Dedifferentiated amniotic fluid mesenchymal stem cell (primary cell): ENCODE data around the gene NOA1.

Experiments used
- DNase-seq: peaks from one replicate; pipeline ENCODE4 v3.0.0-alpha.2; 2016; ENCODE audit errors: extremely low spot score

NOA1 gene

DNA sequence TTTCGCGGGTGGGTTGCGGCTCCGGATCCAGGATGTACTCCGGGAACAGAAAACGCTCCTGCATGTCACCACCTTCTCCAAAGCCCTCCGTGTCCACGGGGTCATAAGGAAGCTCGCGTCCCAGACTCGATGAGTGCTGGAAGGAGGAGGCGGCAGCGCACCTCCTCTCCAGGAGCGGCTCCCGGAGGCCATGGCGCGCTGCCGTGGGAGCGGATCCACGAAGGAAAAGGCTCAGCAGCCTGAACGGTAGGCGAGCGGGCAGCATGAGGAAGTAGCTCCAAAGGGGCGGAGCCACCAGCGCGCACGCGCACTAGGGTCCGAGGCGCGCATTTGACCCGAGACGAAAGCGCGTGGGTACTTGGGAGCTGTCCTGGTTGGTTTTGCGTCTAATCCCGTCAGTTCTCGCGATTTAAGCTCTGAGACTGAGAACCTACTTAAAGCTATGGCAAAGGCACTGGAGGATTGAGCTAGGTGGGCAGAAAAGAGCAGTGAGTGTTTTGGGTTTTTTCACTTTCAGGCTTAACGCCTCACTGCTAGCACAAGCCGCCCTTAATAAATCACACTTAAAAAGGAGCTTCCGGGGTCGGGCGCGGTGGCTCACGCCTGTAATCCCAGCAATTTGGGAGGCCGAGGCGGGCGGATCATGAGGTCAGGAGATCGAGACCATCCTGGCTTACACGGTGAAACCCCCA is at the start of gene NOA1:
TSS of gene NOA1 (minus strand) at position 286 of the 692 bp plus-strand sequence. CDS start at position 265, 21 bp downstream.
- DNase-seq, result peak; percentile 99

GRCh38 chr4:57023104-57023503 is 45.7 kb upstream of the NOA1 start:
- peak; percentile 91 for DNase-seq

GRCh38 chr4:57020467-57021101 is 43.2 kb upstream of the NOA1 start:
- peak; percentile 64 for DNase-seq

DNA sequence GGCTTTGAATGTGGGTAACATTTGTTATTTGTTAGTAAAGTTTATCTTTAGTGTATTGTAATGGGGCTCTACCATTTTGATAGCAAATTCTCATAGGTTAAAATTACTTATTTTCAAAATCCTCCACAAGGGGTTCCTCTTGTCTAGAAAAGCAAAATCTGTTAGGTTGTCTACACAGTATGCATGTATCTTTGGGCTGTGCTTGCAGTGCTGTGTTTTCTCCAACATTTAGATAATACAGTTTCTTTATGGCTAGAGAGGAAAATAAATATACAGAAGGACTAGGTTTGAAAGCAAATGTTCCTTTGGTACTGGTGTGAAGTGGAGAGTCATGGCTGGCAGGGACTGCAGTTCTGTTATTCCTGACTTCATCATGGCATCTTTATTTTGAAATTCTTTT is 41.6 kb upstream of the NOA1 start:
- DNase-seq, result no peak

GRCh38 chr4:57013543-57014120 is 36.2 kb upstream of the NOA1 start:
- DNase-seq, result peak; percentile 20

DNA sequence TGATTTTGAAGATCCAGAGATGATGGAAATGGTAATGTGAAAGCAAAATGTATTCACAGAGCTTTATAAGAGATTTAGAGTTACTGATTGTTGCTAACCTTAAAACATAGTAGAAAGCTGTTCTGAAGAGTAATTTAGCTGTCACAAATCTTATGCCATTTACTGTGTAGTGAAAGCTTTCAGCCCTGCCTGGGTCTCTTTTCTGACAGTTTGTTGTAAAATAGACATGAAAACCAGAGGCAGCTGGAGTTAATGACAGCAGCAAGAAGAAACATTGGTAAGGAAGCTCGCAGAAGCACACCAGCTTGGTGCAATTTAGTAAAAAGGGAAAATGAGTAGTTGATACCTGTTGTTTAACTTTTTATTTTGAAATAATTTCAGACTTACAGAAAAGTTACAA is 22.3 kb upstream of the NOA1 start:
- no peak for DNase-seq

- DNase-seq, result peak; percentile 67
Measured at GRCh38 chr4:56995525-56995924, 18.1 kb upstream of the NOA1 start.

DNA sequence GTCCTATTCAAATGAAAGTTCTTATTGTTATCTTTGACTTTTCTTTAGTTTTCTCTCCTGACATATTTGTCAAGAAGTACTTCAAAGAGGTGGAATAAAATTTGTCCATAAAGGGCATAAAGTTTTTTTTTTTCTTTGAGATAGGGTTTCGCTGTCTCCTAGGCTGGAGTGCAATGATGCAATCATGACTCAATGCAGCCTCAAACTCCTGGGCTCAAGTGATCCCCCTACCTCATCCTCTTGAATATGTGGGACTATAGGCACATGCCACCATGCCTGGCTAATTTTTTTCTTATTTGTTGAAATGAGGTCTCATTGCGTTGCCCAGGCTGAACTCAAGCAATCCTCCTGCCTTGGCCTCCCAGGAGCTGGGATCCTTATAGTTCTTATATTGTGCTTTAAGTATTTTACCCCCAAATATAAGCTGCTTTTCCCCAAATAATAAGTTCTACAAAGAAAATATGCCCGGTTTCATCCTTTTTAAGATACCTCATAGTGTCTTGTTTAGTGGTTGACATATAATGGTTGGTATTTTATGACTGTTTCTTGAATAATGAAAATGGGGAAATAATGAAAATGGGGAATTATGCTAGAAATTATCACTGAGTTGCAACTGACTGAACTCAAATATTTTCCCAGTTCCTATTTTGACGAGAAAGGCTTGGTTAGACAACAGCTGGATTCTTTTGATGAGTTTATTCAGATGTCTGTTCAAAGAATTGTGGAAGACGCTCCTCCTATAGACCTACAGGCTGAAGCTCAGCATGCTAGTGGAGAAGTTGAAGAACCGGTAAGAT is 12.9 kb upstream of the NOA1 start:
- peak; percentile 36 for DNase-seq

DNA sequence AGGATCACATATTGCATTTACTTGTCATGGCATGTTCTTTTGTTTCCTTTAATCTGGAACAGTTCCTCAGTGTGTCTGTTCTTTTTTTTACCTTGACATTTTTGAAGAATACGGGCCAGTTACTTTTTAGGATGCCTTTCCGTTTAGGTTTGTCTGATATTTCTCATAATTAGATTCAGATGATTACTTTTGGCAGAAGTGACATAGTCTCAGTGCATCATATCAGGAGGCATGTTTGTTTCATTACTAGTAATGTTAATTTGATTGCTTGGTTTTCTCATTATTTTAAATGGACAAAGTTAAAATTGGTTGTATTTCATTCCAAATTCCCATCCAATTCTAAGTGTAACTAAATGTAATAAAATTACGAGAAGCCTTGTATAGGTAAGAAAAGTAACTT is 9.5 kb upstream of the NOA1 start:
- no peak for DNase-seq

DNA sequence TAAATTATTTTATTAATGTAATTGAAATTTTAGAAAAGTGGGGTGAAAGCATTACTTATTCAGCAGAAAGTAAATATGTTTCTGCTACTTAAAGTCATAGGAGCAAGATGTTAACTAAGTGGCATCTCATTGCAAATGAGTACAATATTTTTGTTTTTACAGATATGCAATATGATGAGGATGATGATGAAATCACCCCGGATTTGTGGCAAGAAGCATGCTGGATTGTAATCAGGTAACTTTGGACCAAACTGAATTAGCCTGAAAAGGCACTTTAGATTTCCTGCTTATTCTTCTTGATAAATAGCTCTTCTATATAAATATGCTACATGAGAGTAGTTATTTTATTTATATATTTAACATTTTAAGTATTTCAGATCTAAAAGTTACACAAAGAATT is 8.8 kb upstream of the NOA1 start:
- no peak for DNase-seq

- DNase-seq, result no peak
Measured at GRCh38 chr4:56981795-56982201, 4.4 kb upstream of the NOA1 start.

GRCh38 chr4:56979421-56980072 is 2.1 kb upstream of the NOA1 start:
- DNase-seq, result no peak

GRCh38 chr4:56978750-56979303 is 1.4 kb upstream of the NOA1 start, which contains the start of gene POLR2B:
POLR2B (plus strand) TSS chr4:56978896; CDS start chr4:56978986, 90 bp downstream.
- peak; percentile 90 for DNase-seq

GRCh38 chr4:56976837-56977320 is 527 bp downstream of the NOA1 start:
- no peak for DNase-seq

GRCh38 chr4:56976283-56976836 is 1.0 kb downstream of the NOA1 start:
- no peak for DNase-seq

DNA sequence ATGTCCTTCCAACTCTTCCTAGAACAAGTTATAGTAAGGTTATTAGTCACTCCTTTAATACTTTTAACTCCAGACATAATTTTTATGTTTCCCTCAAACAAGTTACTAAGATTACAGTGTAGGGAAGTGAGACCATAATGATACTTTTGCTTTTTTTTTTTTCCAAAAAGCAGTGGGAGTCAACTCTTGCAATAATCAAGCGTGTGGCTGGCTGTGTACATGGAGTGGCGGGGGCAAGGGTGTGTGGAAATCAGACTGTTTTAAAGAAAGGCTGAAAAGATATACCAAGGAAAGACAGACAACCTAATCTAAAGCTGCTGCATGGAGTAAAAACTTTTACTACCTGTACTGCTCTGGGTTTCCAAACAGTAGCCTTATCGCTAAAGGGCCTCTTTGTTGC is 4.1 kb downstream of the NOA1 start:
- no peak for DNase-seq

DNA sequence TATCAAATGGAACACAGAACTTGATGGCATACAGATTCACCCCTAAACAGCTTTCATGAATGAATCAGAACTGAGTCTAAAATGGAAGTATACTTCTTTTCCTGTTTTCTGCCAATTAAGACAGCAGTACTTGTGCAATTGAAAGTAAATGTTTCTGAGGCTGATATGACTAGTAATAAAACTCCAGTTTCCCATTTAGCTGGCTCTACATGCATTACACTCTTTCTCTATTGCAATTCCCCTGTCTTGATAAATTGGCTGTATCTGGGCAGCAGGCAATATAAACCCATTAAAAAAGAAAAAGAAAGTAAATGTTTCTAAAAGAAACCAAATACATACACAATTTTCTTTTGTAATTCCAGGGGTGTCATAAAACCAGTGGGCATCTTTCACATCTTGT is 4.6 kb downstream of the NOA1 start:
- DNase-seq, result no peak

DNA sequence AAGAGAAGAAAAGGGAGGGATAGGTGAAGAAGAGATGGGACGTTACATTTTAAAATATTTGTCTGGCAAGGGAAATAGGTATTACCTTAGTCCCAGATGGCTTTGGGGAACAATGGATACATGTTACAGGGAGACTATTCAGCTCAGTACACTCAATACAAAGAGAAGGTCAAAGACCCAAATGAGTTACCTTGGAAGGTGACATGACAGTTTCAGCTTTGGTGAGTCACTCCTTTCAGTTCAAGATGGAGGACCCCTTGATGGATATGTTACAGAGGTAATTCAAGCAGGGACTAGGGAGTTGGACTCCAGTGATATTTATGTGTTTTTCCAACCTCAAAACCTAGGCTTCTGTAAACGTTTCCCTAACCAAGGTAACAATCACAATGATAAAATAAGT is 5.0 kb downstream of the NOA1 start:
- DNase-seq, result no peak

DNA sequence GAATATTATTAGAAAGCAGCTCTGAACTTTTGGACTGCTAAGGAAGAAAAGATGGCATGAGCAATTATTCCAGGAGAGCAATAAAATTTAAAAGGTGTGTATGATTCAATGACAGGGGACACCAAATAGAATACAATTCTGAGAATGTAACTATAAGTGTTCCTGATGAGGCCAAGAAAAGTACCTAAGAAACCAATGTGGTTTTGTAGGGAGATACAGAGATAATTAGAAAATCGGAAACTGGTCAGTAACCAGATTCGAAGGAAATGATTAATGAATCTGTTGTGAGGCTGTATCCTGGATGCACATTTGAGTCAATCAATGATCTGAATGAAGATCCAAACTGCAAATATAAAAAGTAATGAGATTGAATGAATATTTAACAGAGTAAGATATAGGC is 6.0 kb downstream of the NOA1 start:
- DNase-seq, result no peak

DNA sequence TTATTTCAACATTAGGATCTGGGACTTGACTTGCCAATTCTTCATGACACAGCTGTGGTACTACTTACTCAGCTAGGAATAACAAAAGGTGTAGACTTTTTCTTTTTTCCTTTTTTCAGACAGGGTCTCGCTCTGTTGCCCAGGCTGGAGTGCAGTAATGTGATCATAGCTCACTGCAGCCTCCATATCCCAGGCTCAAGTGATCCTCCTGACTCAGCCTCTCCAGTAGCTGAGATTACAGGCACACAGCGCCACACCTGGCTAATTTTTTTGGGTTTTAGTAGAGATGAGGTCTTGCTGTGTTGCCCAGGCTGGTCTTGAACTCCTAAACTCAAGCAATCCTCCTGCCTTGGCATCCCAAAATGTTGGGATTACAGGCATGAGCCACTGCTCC is 16.3 kb downstream of the NOA1 start:
- no peak for DNase-seq

DNA sequence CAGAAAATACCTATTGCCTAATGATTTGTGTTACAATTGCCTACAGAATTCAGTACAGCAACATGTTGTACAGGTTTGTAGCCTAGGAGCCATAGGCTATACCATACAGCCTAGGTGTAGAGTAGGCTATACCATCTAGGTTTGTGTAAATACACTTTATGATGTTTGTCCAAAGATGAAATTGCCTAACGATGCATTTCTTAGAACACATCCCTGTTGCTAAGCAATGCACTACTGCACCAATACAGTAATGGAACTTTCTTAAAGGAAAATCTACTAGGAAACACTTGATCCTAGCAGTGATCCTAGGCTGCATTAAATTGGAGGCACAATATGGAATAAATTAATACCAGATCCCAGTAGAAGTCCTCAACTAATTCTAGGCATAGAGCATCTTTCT is 18.3 kb downstream of the NOA1 start:
- DNase-seq, result no peak
